Hepatocyte (in vitro differentiated cells): ENCODE results near the gene CCDC142.

Experiments
- CTCF ChIP-seq: fragments of 200-600 bp; sonication (generic); IDR thresholded peaks from 2 replicates; pipeline ENCODE4 v1.5.1; 2016; ENCODE audit warnings: antibody characterized with exemption, mild to moderate bottlenecking; ENCODE audit not compliant: poor library complexity
- EZH2 ChIP-seq: fragments of 200-600 bp; sonication (generic); IDR thresholded peaks from 2 replicates; pipeline ENCODE4 v1.6.1; 2016; ENCODE audit warnings: antibody characterized with exemption, mild to moderate bottlenecking, borderline replicate concordance
- EZH2phosphoT487 ChIP-seq: fragments of 200-600 bp; sonication (generic); IDR thresholded peaks from one replicate; pipeline ENCODE4 v1.6.1; 2018; ENCODE audit warnings: antibody characterized with exemption, mild to moderate bottlenecking, low read depth, moderate library complexity; ENCODE audit not compliant: unreplicated experiment, severe bottlenecking

- no peak for TF ChIP-seq EZH2
- no peak for TF ChIP-seq CTCF
- no peak for TF ChIP-seq EZH2phosphoT487
Measured at GRCh38 chr2:74526649-74527230, 43.9 kb upstream of the CCDC142 start.
